WTC11 (cell line): ENCODE measurements around the gene CUL5. TPM values are rescaled to one million over a fixed set of nuclear protein-coding genes. Genes with fewer than 3 reads are reported as not detected.

Source experiments
- ATAC-seq: fragments of 200-7000 bp; cut with Tn5 transposase; 2 replicates; pipeline ENCODE4 v1.10.0; 2021; ENCODE audit warnings: mild to moderate bottlenecking, moderate library complexity
- CTCF ChIA-PET: fragments of 300-600 bp; sonication (Branson Sonifier 250); formaldehyde crosslinking; loops from one replicate; lab custom pipeline; 2021; ENCODE audit warnings: antibody characterized with exemption; lab: Charles Lee
- POLR2A ChIA-PET: fragments of 350-600 bp; sonication (Branson Sonifier 250); formaldehyde crosslinking; loops from one replicate; lab custom pipeline; 2021; ENCODE audit warnings: antibody characterized with exemption; lab: Charles Lee
- DNase-seq: peaks from one replicate; pipeline ENCODE4 v3.0.0; 2021; ENCODE audit warnings: low spot score
- H3K27ac Mint-ChIP-seq: 2 replicates; pipeline ENCODE4 v1.8.0; 2021; ENCODE audit warnings: mixed read lengths
- H3K27me3 Mint-ChIP-seq: 2 replicates; pipeline ENCODE4 v1.8.0; 2021; ENCODE audit warnings: low read depth, mild to moderate bottlenecking, moderate library complexity, mixed read lengths
- H3K36me3 Mint-ChIP-seq: 2 replicates; pipeline ENCODE4 v1.8.0; 2021; ENCODE audit warnings: mixed read lengths
- H3K4me1 Mint-ChIP-seq: 2 replicates; pipeline ENCODE4 v1.8.0; 2022; ENCODE audit warnings: mixed read lengths
- H3K4me3 Mint-ChIP-seq: 2 replicates; pipeline ENCODE4 v1.8.0; 2021; ENCODE audit warnings: mild to moderate bottlenecking, moderate library complexity, mixed read lengths
- H3K9me3 Mint-ChIP-seq: 2 replicates; pipeline ENCODE4 v1.8.0; 2021; ENCODE audit warnings: mixed read lengths
- FOXJ3 ChIP-seq: sonication (generic); formaldehyde crosslinking; IDR thresholded peaks from 2 replicates; pipeline ENCODE4 v1.9.0; 2021; ENCODE audit warnings: missing genetic modification reagents, mild to moderate bottlenecking, borderline replicate concordance
- IRF2 ChIP-seq: sonication (generic); formaldehyde crosslinking; IDR thresholded peaks from 2 replicates; pipeline ENCODE4 v1.8.0; 2022; ENCODE audit warnings: low read depth, missing genetic modification reagents, borderline replicate concordance
- MXD4 ChIP-seq: fragments of 250-450 bp; sonication (Bioruptor Pico); IDR thresholded peaks from 2 replicates; pipeline ENCODE4 v1.8.0; 2021; ENCODE audit warnings: mild to moderate bottlenecking, moderate library complexity, borderline replicate concordance
- MYBL2 ChIP-seq: sonication (generic); formaldehyde crosslinking; IDR thresholded peaks from 2 replicates; pipeline ENCODE4 v1.8.1; 2023; ENCODE audit warnings: mild to moderate bottlenecking, moderate library complexity, missing genetic modification reagents
- NR2C2 ChIP-seq: sonication (generic); formaldehyde crosslinking; IDR thresholded peaks from 2 replicates; pipeline ENCODE4 v1.8.0; 2022; ENCODE audit warnings: mild to moderate bottlenecking, missing genetic modification reagents
- OVOL2 ChIP-seq: fragments of 250-450 bp; sonication (Bioruptor Pico); IDR thresholded peaks from 2 replicates; pipeline ENCODE4 v1.9.0; 2021; ENCODE audit warnings: mild to moderate bottlenecking, borderline replicate concordance
- PRRX2 ChIP-seq: fragments of 250-450 bp; sonication (Bioruptor Pico); IDR thresholded peaks from 2 replicates; pipeline ENCODE4 v1.8.0; 2021; ENCODE audit warnings: mild to moderate bottlenecking
- SOX15 ChIP-seq: fragments of 250-450 bp; sonication (Bioruptor Pico); IDR thresholded peaks from 2 replicates; pipeline ENCODE4 v1.9.0; 2021; ENCODE audit warnings: mild to moderate bottlenecking
- TCF7 ChIP-seq: sonication (generic); formaldehyde crosslinking; IDR thresholded peaks from 2 replicates; pipeline ENCODE4 v1.8.0; 2022; ENCODE audit warnings: mild to moderate bottlenecking, low read depth, missing genetic modification reagents, moderate library complexity
- ZNF121 ChIP-seq: sonication (generic); formaldehyde crosslinking; IDR thresholded peaks from 2 replicates; pipeline ENCODE4 v1.8.0; 2023; ENCODE audit warnings: missing genetic modification reagents
- ZNF219 ChIP-seq: sonication (generic); formaldehyde crosslinking; IDR thresholded peaks from 2 replicates; pipeline ENCODE4 v1.8.0; 2023; ENCODE audit warnings: missing genetic modification reagents, mild to moderate bottlenecking, borderline replicate concordance
- ZNF232 ChIP-seq: sonication (generic); formaldehyde crosslinking; IDR thresholded peaks from 2 replicates; pipeline ENCODE4 v1.8.0; 2022; ENCODE audit warnings: mild to moderate bottlenecking, missing genetic modification reagents
- ZNF416 ChIP-seq: fragments of 250-450 bp; sonication (Bioruptor Pico); IDR thresholded peaks from 2 replicates; pipeline ENCODE4 v1.9.0; 2021; ENCODE audit warnings: mild to moderate bottlenecking, inconsistent platforms
- total RNA-seq: library from RNA; stranded (reverse); gene quantifications from 3 replicates; pipeline ENCODE4 v1.2.3, GENCODE V29; 2021
- TF ChIP-seq, protein P1 (sequence below): fragments of 250-450 bp; sonication (Bioruptor Pico); IDR thresholded peaks from 2 replicates; pipeline ENCODE4 v1.9.0; 2021; ENCODE audit warnings: mild to moderate bottlenecking
- TF ChIP-seq, protein P2 (sequence below): sonication (generic); formaldehyde crosslinking; IDR thresholded peaks from 2 replicates; pipeline ENCODE4 v1.8.0; 2022; ENCODE audit warnings: missing genetic modification reagents
- TF ChIP-seq, protein P3 (sequence below): fragments of 250-450 bp; sonication (Bioruptor Pico); IDR thresholded peaks from 2 replicates; pipeline ENCODE4 v1.9.0; 2021; ENCODE audit warnings: moderate library complexity, mild to moderate bottlenecking, inconsistent platforms, borderline replicate concordance
- TF ChIP-seq, protein P4 (sequence below): sonication (generic); formaldehyde crosslinking; IDR thresholded peaks from 2 replicates; pipeline ENCODE4 v1.8.0; 2023; ENCODE audit warnings: mild to moderate bottlenecking, missing genetic modification reagents
- TF ChIP-seq, protein P5 (sequence below): sonication (generic); formaldehyde crosslinking; IDR thresholded peaks from 2 replicates; pipeline ENCODE4 v1.8.0; 2023; ENCODE audit warnings: missing genetic modification reagents
- TF ChIP-seq, protein P6 (sequence below): sonication (generic); formaldehyde crosslinking; conservative IDR thresholded peaks from 2 replicates; pipeline ENCODE4 v1.8.1; 2022; ENCODE audit warnings: mild to moderate bottlenecking, missing genetic modification reagents
- TF ChIP-seq, protein P7 (sequence below): sonication (generic); formaldehyde crosslinking; IDR thresholded peaks from 2 replicates; pipeline ENCODE4 v1.8.0; 2022; ENCODE audit warnings: mild to moderate bottlenecking, missing genetic modification reagents

Gene CUL5
- total RNA-seq, 1 experiment from 2014 or later, result 31.4 TPM

DNA sequence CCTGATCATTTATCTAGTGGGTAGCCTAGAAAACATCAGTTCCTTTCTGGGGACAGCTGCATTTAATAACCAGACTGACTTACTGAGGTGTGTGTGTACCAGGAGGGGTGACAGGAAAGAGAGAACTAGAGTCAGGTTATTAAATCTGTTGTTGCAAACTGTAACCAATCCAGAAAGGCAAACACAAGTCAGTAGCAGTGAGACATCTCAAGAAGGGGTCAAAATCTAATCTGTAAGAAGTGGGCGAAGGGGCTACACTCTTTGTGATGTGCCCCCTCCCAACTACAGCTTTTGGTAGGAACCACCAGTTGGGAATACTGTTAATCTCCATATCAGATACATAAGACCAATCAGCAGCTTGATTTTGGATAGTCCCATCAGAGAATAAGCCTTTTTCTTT, 26.3 kb downstream of the CUL5 start:
- POLR2A ChIA-PET, result interaction anchor here (0.7 kb wide), 1 partner anchor 148 kb away, joined by 3 read pairs; no protein-coding TSS in a partner anchor
- Mint-ChIP-seq H3K4me1 (peaks cover 11% of the 10 kb centered on the region), H3K36me3 (peaks cover 43% of the 10 kb centered on the region), H3K9me3 (peaks cover 12% of the 10 kb centered on the region), H3K27me3 (no peaks in the 10 kb centered on the region), H3K27ac (no peak overlapping the region), H3K4me3 (no peak overlapping the region)
- DNase-seq (no peak), ATAC-seq (no peak)
- CTCF ChIA-PET, result interaction anchor here (1.8 kb wide), 1 partner anchor 8 kb away, joined by 6 read pairs; no protein-coding TSS in a partner anchor
- TF ChIP-seq NR2C2 (no peak), ZNF232 (CRISPR knock-in tag) (no peak), FOXJ3 (CRISPR knock-in tag) (no peak), ZNF219 (CRISPR knock-in tag) (no peak), MYBL2 (CRISPR knock-in tag) (no peak), MXD4 (CRISPR knock-in tag) (no peak), TCF7 (CRISPR knock-in tag) (no peak), ZNF121 (CRISPR knock-in tag) (no peak), IRF2 (CRISPR knock-in tag) (no peak), ZNF416 (CRISPR knock-in tag) (no peak), SOX15 (CRISPR knock-in tag) (no peak), PRRX2 (CRISPR knock-in tag) (no peak), OVOL2 (no peak)
- TF ChIP-seq, protein P1, sequence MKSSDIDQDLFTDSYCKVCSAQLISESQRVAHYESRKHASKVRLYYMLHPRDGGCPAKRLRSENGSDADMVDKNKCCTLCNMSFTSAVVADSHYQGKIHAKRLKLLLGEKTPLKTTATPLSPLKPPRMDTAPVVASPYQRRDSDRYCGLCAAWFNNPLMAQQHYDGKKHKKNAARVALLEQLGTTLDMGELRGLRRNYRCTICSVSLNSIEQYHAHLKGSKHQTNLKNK (CRISPR knock-in tag), result no peak
- TF ChIP-seq, protein P2, sequence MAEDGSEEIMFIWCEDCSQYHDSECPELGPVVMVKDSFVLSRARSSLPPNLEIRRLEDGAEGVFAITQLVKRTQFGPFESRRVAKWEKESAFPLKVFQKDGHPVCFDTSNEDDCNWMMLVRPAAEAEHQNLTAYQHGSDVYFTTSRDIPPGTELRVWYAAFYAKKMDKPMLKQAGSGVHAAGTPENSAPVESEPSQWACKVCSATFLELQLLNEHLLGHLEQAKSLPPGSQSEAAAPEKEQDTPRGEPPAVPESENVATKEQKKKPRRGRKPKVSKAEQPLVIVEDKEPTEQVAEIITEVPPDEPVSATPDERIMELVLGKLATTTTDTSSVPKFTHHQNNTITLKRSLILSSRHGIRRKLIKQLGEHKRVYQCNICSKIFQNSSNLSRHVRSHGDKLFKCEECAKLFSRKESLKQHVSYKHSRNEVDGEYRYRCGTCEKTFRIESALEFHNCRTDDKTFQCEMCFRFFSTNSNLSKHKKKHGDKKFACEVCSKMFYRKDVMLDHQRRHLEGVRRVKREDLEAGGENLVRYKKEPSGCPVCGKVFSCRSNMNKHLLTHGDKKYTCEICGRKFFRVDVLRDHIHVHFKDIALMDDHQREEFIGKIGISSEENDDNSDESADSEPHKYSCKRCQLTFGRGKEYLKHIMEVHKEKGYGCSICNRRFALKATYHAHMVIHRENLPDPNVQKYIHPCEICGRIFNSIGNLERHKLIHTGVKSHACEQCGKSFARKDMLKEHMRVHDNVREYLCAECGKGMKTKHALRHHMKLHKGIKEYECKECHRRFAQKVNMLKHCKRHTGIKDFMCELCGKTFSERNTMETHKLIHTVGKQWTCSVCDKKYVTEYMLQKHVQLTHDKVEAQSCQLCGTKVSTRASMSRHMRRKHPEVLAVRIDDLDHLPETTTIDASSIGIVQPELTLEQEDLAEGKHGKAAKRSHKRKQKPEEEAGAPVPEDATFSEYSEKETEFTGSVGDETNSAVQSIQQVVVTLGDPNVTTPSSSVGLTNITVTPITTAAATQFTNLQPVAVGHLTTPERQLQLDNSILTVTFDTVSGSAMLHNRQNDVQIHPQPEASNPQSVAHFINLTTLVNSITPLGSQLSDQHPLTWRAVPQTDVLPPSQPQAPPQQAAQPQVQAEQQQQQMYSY (CRISPR knock-in tag), result no peak
- TF ChIP-seq, protein P3, sequence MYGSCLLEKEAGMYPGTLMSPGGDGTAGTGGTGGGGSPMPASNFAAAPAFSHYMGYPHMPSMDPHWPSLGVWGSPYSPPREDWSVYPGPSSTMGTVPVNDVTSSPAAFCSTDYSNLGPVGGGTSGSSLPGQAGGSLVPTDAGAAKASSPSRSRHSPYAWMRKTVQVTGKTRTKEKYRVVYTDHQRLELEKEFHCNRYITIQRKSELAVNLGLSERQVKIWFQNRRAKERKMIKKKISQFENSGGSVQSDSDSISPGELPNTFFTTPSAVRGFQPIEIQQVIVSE (CRISPR knock-in tag), result no peak
- TF ChIP-seq, protein P4, sequence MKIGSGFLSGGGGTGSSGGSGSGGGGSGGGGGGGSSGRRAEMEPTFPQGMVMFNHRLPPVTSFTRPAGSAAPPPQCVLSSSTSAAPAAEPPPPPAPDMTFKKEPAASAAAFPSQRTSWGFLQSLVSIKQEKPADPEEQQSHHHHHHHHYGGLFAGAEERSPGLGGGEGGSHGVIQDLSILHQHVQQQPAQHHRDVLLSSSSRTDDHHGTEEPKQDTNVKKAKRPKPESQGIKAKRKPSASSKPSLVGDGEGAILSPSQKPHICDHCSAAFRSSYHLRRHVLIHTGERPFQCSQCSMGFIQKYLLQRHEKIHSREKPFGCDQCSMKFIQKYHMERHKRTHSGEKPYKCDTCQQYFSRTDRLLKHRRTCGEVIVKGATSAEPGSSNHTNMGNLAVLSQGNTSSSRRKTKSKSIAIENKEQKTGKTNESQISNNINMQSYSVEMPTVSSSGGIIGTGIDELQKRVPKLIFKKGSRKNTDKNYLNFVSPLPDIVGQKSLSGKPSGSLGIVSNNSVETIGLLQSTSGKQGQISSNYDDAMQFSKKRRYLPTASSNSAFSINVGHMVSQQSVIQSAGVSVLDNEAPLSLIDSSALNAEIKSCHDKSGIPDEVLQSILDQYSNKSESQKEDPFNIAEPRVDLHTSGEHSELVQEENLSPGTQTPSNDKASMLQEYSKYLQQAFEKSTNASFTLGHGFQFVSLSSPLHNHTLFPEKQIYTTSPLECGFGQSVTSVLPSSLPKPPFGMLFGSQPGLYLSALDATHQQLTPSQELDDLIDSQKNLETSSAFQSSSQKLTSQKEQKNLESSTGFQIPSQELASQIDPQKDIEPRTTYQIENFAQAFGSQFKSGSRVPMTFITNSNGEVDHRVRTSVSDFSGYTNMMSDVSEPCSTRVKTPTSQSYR (CRISPR knock-in tag), result no peak
- TF ChIP-seq, protein P5, sequence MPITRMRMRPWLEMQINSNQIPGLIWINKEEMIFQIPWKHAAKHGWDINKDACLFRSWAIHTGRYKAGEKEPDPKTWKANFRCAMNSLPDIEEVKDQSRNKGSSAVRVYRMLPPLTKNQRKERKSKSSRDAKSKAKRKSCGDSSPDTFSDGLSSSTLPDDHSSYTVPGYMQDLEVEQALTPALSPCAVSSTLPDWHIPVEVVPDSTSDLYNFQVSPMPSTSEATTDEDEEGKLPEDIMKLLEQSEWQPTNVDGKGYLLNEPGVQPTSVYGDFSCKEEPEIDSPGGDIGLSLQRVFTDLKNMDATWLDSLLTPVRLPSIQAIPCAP (CRISPR knock-in tag), result no peak
- TF ChIP-seq, protein P6, sequence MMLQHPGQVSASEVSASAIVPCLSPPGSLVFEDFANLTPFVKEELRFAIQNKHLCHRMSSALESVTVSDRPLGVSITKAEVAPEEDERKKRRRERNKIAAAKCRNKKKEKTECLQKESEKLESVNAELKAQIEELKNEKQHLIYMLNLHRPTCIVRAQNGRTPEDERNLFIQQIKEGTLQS (CRISPR knock-in tag), result no peak
- TF ChIP-seq, protein P7, sequence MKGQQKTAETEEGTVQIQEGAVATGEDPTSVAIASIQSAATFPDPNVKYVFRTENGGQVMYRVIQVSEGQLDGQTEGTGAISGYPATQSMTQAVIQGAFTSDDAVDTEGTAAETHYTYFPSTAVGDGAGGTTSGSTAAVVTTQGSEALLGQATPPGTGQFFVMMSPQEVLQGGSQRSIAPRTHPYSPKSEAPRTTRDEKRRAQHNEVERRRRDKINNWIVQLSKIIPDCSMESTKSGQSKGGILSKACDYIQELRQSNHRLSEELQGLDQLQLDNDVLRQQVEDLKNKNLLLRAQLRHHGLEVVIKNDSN (CRISPR knock-in tag), result no peak
- TF ChIP-seq, all 79 proteins: peak for 0
